ENCODE results near the gene RRAGD.

DNA sequence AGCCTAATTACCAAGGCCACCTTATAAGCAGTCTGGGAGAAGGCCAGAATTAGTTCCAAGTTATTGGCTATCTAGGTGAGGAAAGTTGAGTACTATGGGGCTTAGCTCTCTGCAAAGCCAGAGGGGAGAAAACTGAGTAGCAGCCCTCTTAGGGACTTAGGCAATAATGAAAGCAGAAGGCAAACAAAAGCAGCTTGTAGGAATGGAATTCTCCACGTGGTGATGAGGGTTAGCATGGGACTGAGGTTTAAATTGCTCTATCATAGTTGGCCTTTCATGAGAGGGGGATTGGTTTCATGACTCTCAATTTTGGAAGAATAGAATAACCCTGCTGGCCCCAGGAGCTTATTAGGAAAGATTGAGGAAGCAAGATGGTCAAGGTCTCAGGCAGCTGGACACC, 52.5 kb downstream of the RRAGD start:
- TF ChIP-seq, protein P1, sequence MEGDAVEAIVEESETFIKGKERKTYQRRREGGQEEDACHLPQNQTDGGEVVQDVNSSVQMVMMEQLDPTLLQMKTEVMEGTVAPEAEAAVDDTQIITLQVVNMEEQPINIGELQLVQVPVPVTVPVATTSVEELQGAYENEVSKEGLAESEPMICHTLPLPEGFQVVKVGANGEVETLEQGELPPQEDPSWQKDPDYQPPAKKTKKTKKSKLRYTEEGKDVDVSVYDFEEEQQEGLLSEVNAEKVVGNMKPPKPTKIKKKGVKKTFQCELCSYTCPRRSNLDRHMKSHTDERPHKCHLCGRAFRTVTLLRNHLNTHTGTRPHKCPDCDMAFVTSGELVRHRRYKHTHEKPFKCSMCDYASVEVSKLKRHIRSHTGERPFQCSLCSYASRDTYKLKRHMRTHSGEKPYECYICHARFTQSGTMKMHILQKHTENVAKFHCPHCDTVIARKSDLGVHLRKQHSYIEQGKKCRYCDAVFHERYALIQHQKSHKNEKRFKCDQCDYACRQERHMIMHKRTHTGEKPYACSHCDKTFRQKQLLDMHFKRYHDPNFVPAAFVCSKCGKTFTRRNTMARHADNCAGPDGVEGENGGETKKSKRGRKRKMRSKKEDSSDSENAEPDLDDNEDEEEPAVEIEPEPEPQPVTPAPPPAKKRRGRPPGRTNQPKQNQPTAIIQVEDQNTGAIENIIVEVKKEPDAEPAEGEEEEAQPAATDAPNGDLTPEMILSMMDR (IDR thresholded peaks at IDR 0.05), result no peak
- TF ChIP-seq SIN3A (IDR thresholded peaks at IDR 0.05; ENCODE audit: borderline replicate concordance, insufficient read depth, low read depth, low read length) (no peak), POLR2AphosphoS5 (IDR thresholded peaks at IDR 0.05; ENCODE audit: low read depth, low read length) (no peak)
- TF ChIP-seq, protein P2, sequence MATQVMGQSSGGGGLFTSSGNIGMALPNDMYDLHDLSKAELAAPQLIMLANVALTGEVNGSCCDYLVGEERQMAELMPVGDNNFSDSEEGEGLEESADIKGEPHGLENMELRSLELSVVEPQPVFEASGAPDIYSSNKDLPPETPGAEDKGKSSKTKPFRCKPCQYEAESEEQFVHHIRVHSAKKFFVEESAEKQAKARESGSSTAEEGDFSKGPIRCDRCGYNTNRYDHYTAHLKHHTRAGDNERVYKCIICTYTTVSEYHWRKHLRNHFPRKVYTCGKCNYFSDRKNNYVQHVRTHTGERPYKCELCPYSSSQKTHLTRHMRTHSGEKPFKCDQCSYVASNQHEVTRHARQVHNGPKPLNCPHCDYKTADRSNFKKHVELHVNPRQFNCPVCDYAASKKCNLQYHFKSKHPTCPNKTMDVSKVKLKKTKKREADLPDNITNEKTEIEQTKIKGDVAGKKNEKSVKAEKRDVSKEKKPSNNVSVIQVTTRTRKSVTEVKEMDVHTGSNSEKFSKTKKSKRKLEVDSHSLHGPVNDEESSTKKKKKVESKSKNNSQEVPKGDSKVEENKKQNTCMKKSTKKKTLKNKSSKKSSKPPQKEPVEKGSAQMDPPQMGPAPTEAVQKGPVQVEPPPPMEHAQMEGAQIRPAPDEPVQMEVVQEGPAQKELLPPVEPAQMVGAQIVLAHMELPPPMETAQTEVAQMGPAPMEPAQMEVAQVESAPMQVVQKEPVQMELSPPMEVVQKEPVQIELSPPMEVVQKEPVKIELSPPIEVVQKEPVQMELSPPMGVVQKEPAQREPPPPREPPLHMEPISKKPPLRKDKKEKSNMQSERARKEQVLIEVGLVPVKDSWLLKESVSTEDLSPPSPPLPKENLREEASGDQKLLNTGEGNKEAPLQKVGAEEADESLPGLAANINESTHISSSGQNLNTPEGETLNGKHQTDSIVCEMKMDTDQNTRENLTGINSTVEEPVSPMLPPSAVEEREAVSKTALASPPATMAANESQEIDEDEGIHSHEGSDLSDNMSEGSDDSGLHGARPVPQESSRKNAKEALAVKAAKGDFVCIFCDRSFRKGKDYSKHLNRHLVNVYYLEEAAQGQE (IDR thresholded peaks at IDR 0.05; ENCODE audit: insufficient read depth in 1 of 2, low read depth in 2 of 2, low read length in 1 of 2), result no peak

Data from Panc1 (cell line).